HepG2 (cell line): ENCODE measurements around the gene SUN5. TPM values are rescaled to one million over a fixed set of nuclear protein-coding genes. Genes with fewer than 3 reads are reported as not detected.

Experiments used
- BRD4 ChIP-seq: sonication (generic); formaldehyde crosslinking; IDR thresholded peaks from 2 replicates; pipeline ENCODE4 v1.4.0; 2020; ENCODE audit warnings: missing genetic modification reagents
- CREB1 ChIP-seq, 2 experiments: fragments of 450-650 bp in 1 of 2; IDR thresholded peaks; 2 replicates each; pipeline ENCODE4 v1.6.1; 2016 to 2017; ENCODE audit warnings: control low read depth in 1 of 2, mild to moderate bottlenecking in 1 of 2, missing compliant biosample characterization in 1 of 2, missing genetic modification characterization in 1 of 2
- DPF2 ChIP-seq: sonication (generic); formaldehyde crosslinking; IDR thresholded peaks from 2 replicates; pipeline ENCODE4 v1.4.0; 2020; ENCODE audit warnings: mild to moderate bottlenecking, low read depth, missing genetic modification reagents, borderline replicate concordance
- HCFC1 ChIP-seq: fragments of 150-350 bp; IDR thresholded peaks from 2 replicates; pipeline ENCODE4 v1.6.1; 2014; ENCODE audit warnings: low read depth, low read length
- MAFG ChIP-seq: sonication (generic); formaldehyde crosslinking; IDR thresholded peaks from 2 replicates; pipeline ENCODE4 v1.5.1; 2020; ENCODE audit warnings: mild to moderate bottlenecking, missing genetic modification reagents
- MEF2D ChIP-seq: sonication (generic); formaldehyde crosslinking; IDR thresholded peaks from 2 replicates; pipeline ENCODE4 v1.5.1; 2020; ENCODE audit warnings: mild to moderate bottlenecking, missing genetic modification reagents
- PRMT3 ChIP-seq: sonication (generic); formaldehyde crosslinking; IDR thresholded peaks from 2 replicates; pipeline ENCODE4 v1.8.1; 2022; ENCODE audit warnings: low read depth, mild to moderate bottlenecking, moderate library complexity, missing genetic modification reagents, borderline replicate concordance
- SMARCC2 ChIP-seq: fragments of 450-650 bp; IDR thresholded peaks from 2 replicates; pipeline ENCODE4 v1.6.1; 2017; ENCODE audit warnings: antibody characterized with exemption, mild to moderate bottlenecking
- SNAI1 ChIP-seq: sonication (generic); formaldehyde crosslinking; IDR thresholded peaks from 2 replicates; pipeline ENCODE4 v1.5.0; 2020; ENCODE audit warnings: mild to moderate bottlenecking, missing genetic modification reagents, borderline replicate concordance
- TBX3 ChIP-seq: fragments of 450-650 bp; IDR thresholded peaks from 2 replicates; pipeline ENCODE4 v1.6.1; 2017; ENCODE audit warnings: antibody characterized with exemption, mild to moderate bottlenecking, inconsistent platforms, borderline replicate concordance
- ZIK1 ChIP-seq: sonication (generic); formaldehyde crosslinking; IDR thresholded peaks from 2 replicates; pipeline ENCODE4 v1.5.0; 2020; ENCODE audit warnings: mild to moderate bottlenecking, low read depth, missing genetic modification reagents, borderline replicate concordance
- ZNF546 ChIP-seq: sonication (generic); formaldehyde crosslinking; conservative IDR thresholded peaks from 2 replicates; pipeline ENCODE4 v1.8.1; 2023; ENCODE audit warnings: mild to moderate bottlenecking, missing genetic modification reagents
- ZNF737 ChIP-seq: sonication (generic); formaldehyde crosslinking; IDR thresholded peaks from 2 replicates; pipeline ENCODE4 v1.5.0; 2020; ENCODE audit warnings: missing genetic modification reagents, mild to moderate bottlenecking, borderline replicate concordance
- polyA plus RNA-seq, 8 experiments: library from polyadenylated mRNA; depleted of rRNA in 3 of 8; stranded (reverse) in 7 of 8; unstranded in 1 of 8; fragments of >200 nt; fragmentation: Illumina TruSeq in 4 of 8; extraction: Trizol in 4 of 8; gene quantifications; 2 replicates each; pipeline versions ENCODE4 v1.2.1 to v1.2.3, GENCODE V29; 2011 to 2016; ENCODE audit warnings: low read depth in 4 of 8, missing spikeins in 1 of 8, mixed read lengths in 1 of 8; ENCODE audit not compliant: insufficient read depth in 1 of 8
- total RNA-seq, 5 experiments: library from RNA; depleted of rRNA; stranded (reverse); fragments of >200 nt; fragmentation: Illumina TruSeq; extraction: Trizol; gene quantifications; 2 replicates each; pipeline ENCODE4 v1.2.3, GENCODE V29; 2016; ENCODE audit warnings: low read depth in 1 of 5
- TF ChIP-seq, protein P1 (sequence below): sonication (generic); formaldehyde crosslinking; IDR thresholded peaks from 2 replicates; pipeline ENCODE4 v1.4.0; 2020; ENCODE audit warnings: missing genetic modification reagents
- TF ChIP-seq, protein P2 (sequence below): sonication (generic); IDR thresholded peaks from 2 replicates; pipeline ENCODE4 v1.6.1; 2016; ENCODE audit warnings: low read depth, borderline replicate concordance
- TF ChIP-seq, protein P3 (sequence below): sonication (generic); formaldehyde crosslinking; IDR thresholded peaks from 2 replicates; pipeline ENCODE4 v1.5.1; 2020; ENCODE audit warnings: missing genetic modification reagents, mild to moderate bottlenecking, borderline replicate concordance
- TF ChIP-seq, protein P4 (sequence below): sonication (generic); formaldehyde crosslinking; IDR thresholded peaks from 2 replicates; pipeline ENCODE4 v1.4.0; 2020; ENCODE audit warnings: missing genetic modification reagents
- TF ChIP-seq, protein P5 (sequence below): IDR thresholded peaks from 2 replicates; pipeline ENCODE4 v1.6.1; 2012; ENCODE audit warnings: inconsistent platforms

The SUN5 gene
- total and polyA plus RNA-seq, 2 of the 13 experiments (the other 11 are each of a cell fraction or from before 2014, with no cell fraction given), result not detected

DNA sequence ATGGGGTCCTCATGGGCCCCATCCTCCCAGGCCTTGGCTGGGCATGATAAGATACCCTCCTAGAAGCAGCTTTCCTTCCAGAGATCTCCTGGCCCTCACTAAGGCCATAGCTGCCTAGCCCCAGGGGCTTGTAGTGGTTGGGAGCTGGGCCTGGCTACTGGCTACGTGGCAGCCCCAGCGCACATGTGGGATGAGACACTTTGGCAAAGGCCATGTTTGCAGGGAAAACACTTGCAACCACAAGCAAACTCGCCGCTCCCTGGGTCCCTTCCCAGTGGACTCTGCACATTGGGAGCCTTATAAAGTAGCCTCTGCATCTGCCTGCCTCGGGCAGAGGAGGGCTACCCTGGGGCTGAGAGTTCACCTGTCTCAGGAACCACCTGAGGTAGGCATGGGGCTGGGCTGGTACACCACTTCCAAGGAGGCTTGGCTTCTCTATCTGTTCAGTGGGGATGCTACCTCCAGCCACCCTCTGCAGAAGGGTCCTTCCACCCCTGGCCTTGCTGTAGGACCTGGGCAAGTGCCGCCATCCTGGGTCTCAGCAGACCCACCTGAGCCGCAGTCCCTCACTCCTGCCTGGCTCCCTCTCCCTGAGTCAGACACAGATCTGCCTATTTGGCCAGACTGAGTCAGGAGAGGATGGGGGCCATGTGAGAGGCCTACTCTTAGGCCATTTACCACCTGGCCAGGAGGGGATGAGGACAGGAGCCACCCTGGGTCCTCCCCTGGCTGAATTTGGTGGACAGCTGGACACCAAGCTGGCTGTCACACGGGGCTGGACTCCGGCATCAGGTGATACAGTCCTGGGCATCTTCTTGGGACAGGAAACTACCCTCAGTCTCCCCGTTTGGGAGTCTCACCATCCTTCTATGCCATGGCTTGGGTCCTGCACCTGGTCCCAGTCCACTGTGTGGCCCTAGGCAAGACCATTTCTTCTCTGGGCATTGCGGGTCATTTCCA, 3.4 kb upstream of the SUN5 start, which contains the start of gene BPIFB2 (continued):
- TF ChIP-seq, protein P1, sequence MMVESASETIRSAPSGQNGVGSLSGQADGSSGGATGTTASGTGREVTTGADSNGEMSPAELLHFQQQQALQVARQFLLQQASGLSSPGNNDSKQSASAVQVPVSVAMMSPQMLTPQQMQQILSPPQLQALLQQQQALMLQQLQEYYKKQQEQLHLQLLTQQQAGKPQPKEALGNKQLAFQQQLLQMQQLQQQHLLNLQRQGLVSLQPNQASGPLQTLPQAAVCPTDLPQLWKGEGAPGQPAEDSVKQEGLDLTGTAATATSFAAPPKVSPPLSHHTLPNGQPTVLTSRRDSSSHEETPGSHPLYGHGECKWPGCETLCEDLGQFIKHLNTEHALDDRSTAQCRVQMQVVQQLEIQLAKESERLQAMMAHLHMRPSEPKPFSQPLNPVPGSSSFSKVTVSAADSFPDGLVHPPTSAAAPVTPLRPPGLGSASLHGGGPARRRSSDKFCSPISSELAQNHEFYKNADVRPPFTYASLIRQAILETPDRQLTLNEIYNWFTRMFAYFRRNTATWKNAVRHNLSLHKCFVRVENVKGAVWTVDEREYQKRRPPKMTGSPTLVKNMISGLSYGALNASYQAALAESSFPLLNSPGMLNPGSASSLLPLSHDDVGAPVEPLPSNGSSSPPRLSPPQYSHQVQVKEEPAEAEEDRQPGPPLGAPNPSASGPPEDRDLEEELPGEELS (CRISPR knock-in tag), result peak; percentile 92
- TF ChIP-seq CREB1 (IDR thresholded peaks at IDR 0.05) (no peak), CREB1 (CRISPR knock-in tag; IDR thresholded peaks at IDR 0.05) (no peak; the same call in 1 of the 2 replicates), ZNF737 (peak; percentile 22), ZIK1 (CRISPR knock-in tag) (peak; percentile 96; the same call in 1 of the 2 replicates), MEF2D (peak; percentile 50; the same call in 1 of the 2 replicates), BRD4 (CRISPR knock-in tag) (peak; percentile 86), DPF2 (peak; percentile 60), MAFG (CRISPR knock-in tag) (no peak), PRMT3 (CRISPR knock-in tag) (peak; percentile 60; the same call in 1 of the 2 replicates), TBX3 (peak; percentile 49), SNAI1 (peak; percentile 12), SMARCC2 (no peak), ZNF546 (CRISPR knock-in tag) (no peak; the same call in 1 of the 2 replicates), HCFC1 (peak; percentile 43; the same call in 1 of the 2 replicates)
- TF ChIP-seq, protein P2, sequence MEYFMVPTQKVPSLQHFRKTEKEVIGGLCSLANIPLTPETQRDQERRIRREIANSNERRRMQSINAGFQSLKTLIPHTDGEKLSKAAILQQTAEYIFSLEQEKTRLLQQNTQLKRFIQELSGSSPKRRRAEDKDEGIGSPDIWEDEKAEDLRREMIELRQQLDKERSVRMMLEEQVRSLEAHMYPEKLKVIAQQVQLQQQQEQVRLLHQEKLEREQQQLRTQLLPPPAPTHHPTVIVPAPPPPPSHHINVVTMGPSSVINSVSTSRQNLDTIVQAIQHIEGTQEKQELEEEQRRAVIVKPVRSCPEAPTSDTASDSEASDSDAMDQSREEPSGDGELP, result 0 out of 2 replicates have a peak, but pooled peaks have one; percentile 38
- TF ChIP-seq, protein P3, sequence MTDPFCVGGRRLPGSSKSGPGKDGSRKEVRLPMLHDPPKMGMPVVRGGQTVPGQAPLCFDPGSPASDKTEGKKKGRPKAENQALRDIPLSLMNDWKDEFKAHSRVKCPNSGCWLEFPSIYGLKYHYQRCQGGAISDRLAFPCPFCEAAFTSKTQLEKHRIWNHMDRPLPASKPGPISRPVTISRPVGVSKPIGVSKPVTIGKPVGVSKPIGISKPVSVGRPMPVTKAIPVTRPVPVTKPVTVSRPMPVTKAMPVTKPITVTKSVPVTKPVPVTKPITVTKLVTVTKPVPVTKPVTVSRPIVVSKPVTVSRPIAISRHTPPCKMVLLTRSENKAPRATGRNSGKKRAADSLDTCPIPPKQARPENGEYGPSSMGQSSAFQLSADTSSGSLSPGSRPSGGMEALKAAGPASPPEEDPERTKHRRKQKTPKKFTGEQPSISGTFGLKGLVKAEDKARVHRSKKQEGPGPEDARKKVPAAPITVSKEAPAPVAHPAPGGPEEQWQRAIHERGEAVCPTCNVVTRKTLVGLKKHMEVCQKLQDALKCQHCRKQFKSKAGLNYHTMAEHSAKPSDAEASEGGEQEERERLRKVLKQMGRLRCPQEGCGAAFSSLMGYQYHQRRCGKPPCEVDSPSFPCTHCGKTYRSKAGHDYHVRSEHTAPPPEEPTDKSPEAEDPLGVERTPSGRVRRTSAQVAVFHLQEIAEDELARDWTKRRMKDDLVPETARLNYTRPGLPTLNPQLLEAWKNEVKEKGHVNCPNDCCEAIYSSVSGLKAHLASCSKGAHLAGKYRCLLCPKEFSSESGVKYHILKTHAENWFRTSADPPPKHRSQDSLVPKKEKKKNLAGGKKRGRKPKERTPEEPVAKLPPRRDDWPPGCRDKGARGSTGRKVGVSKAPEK, result no peak; the same call in none of the 2 replicates
- TF ChIP-seq, protein P4, sequence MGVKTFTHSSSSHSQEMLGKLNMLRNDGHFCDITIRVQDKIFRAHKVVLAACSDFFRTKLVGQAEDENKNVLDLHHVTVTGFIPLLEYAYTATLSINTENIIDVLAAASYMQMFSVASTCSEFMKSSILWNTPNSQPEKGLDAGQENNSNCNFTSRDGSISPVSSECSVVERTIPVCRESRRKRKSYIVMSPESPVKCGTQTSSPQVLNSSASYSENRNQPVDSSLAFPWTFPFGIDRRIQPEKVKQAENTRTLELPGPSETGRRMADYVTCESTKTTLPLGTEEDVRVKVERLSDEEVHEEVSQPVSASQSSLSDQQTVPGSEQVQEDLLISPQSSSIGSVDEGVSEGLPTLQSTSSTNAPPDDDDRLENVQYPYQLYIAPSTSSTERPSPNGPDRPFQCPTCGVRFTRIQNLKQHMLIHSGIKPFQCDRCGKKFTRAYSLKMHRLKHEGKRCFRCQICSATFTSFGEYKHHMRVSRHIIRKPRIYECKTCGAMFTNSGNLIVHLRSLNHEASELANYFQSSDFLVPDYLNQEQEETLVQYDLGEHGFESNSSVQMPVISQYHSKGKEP (CRISPR knock-in tag), result no peak
- TF ChIP-seq, protein P5, sequence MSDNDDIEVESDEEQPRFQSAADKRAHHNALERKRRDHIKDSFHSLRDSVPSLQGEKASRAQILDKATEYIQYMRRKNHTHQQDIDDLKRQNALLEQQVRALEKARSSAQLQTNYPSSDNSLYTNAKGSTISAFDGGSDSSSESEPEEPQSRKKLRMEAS, result peak; percentile 97
